ENCODE measurements around the gene RFX6.

DNA sequence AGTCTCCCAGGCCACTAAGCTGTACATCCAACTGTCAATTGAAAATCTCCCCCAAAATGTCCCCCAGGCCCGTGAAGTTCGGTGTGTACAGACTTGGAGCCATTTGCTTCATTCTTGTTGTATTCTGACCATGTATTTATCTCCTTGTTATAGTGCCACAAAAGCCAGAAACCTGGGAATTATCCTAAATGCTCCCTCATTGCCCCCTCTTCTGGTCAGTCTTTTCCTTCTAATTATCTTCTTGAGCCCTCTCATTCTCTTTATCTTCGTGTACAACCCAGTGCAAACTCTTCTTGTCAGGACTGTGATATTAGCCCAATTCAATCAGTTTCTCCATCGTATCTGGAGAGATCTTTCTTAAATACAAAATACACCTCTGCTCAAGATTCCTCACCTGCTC, 64.7 kb downstream of the RFX6 start:
- TF ChIP-seq, protein P1, sequence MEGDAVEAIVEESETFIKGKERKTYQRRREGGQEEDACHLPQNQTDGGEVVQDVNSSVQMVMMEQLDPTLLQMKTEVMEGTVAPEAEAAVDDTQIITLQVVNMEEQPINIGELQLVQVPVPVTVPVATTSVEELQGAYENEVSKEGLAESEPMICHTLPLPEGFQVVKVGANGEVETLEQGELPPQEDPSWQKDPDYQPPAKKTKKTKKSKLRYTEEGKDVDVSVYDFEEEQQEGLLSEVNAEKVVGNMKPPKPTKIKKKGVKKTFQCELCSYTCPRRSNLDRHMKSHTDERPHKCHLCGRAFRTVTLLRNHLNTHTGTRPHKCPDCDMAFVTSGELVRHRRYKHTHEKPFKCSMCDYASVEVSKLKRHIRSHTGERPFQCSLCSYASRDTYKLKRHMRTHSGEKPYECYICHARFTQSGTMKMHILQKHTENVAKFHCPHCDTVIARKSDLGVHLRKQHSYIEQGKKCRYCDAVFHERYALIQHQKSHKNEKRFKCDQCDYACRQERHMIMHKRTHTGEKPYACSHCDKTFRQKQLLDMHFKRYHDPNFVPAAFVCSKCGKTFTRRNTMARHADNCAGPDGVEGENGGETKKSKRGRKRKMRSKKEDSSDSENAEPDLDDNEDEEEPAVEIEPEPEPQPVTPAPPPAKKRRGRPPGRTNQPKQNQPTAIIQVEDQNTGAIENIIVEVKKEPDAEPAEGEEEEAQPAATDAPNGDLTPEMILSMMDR (conservative IDR thresholded peaks at IDR 0.05 in 1 of 2, IDR thresholded peaks at IDR 0.05 in 1 of 2; ENCODE audit: low read depth in 1 of 2, low read length in 2 of 2): no peak
- TF ChIP-seq EZH2 (IDR thresholded peaks at IDR 0.05; ENCODE audit: low read length, missing control alignments): no peak
